Fibroblast of skin of right quadriceps (primary cell): ENCODE measurements around the gene HEBP2.
"Not testable (repeated sequence)": the region's sequence is repeated elsewhere in the genome, so short reads cannot be mapped to it uniquely, and the experiment has no call there.

ENCODE experiments used
- DNase-seq: peaks from one replicate; pipeline ENCODE4 v3.0.0-alpha.2; 2013

The HEBP2 gene, protein sequence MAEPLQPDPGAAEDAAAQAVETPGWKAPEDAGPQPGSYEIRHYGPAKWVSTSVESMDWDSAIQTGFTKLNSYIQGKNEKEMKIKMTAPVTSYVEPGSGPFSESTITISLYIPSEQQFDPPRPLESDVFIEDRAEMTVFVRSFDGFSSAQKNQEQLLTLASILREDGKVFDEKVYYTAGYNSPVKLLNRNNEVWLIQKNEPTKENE

GRCh38 chr6:138403801-138404665 is at the start of gene HEBP2:
Gene HEBP2, plus strand, starts transcription at chr6:138404223. Its CDS starts 273 bp downstream, at chr6:138404496.
- peak; percentile 72 for DNase-seq

DNA sequence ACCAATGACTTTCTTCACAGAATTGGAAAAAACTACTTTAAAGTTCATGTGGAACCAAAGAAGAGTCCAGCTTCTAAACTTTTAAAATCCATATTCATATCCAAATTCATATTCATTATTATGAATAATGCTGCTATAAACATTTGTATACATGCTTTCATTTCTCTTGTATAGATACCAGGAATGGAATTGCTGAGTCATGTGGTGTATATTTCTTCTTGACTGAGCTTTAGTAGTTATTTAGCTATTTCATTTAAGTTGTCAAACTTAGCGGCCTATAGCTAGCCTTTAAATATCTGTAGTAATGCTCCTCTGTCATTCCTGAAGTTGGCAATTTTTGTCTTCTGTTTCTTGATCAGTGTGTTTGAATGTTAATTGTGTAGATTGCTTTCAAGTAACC is 46.1 kb upstream of the HEBP2 start:
- DNase-seq: no peak

- DNase-seq: not testable (repeated sequence)
Observed at GRCh38 chr6:138368684-138369083, 35.3 kb upstream of the HEBP2 start.

- DNase-seq: no peak
Observed at GRCh38 chr6:138370631-138371451, 33.2 kb upstream of the HEBP2 start.

DNA sequence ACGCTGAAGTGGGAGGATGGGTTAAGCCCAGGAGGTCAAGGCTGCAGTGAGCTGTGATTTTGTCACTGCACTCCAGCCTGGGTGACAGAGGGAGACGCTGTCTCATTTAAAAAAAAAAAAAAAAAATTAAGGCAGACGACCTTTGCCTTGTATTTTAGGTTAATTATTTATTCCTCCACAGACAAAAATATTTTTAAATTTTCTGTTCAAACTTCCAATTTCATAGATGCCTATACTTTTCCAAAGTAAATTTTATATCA is 32.6 kb upstream of the HEBP2 start:
- no peak for DNase-seq

DNA sequence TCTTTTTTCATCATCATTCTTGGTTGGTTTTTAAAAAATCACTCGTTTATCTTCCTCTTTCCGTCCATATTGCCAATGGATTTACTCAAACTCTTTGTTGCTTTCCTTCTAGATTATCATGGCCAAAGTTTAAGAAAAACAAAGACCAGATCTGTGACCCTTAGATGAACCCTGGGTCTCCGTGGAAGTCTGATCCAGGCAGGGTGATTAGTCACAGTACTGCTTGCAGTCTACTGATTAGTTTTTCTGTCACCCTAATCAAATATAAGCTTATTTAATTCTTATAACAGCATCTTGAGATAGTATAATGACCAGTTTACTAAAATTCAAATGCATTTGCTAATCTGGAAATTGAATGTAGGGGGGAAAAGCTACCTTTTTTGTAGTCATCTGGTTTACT is 32.3 kb upstream of the HEBP2 start:
- DNase-seq: no peak

DNA sequence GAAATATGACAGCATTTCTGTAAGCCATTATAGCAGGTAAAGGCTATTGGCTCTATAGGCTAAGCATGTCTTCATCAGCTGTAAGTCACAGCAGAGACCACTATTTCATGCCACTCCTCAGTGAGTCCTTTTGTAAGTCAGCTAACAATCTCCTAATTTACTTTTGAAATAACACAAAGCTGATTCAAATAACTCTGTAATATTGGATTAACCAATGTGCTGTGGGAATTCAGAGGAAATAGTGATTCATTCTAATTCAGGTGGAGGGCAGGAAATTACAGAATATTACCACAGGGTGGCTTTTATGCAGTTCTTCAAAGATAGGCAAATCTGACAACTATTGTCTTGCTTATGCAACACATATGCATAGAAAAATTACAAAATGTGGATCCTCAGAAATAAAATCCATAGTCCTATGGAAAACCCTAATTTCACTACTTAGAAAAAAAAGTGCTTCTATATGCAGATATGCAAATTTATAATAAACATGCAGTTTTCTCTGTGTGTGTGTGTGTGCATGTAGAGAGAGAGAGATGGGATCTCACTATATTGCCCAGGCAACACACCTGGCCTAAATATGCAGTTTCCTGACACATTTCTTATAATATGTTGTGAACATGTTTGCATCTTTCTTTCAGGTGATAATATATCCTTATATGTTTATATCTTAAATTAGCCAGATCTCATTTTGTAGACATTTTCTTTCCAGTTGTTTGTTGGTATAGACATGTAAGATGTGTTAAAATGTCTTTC is 31.1 kb upstream of the HEBP2 start:
- DNase-seq: peak; percentile 8

GRCh38 chr6:138374230-138374629 is 29.8 kb upstream of the HEBP2 start:
- no peak for DNase-seq

DNA sequence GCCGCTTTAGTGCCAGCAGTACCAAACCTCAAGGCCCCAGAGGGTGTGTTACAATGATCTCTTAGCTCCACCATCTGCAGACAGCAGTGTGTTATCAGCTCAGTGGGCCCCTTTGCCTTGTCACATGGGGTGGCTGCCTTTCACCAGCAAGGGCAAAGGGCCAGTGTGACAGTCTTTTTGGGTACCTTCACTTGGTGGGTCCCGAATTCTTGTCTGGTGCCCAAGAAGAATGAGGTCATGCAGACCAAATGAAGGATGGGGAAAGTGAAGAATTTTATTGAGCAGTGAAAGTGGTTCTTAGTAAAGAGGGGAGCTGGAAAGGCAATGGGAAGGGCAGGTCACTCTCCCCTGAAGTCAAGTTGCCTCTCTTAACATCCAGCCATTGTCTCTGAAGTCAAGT is 29.2 kb upstream of the HEBP2 start:
- no peak for DNase-seq

DNA sequence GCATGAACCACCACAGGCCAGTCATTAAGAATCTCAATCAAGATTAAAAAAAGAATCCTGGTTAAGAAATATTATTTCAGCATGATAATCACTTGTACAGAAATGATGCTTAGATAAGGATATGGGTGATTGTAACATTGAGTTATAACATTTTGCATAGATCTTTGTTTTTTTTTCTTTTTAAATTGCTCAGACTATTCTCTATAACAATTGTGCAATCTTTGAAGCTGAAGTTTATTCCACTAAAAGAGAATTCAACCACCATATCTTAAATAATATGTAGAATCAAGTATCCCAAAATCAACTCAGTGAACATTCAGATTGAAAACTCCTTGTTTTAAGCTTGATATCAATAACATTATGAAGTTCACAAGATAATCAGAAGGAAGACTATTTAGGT is 27.0 kb upstream of the HEBP2 start:
- DNase-seq: no peak

DNA sequence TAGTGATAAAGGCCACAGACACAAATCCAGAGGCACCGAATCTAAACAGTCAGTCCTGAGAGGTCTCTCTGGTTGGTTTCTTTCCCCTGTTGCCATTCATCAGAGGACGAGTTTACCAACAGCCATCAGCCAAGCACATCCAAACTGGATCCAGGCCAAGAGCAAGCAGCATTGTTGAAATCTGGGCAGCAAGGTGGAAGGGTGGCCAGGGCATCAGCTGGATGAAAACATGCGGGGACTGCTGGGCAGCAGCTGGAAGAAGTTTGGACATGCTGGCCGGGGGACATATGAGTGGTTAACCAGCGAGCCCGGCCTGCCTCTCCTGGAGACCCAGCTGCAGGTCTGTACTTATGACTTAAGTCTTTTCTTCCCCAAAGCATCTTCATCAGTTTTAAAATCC is 26.2 kb upstream of the HEBP2 start, which contains the start of gene SMIM28:
TSS of gene SMIM28 (plus strand) at position 62 of the 400 bp plus-strand sequence. CDS start at position 230, 168 bp downstream.
- no peak for DNase-seq

DNA sequence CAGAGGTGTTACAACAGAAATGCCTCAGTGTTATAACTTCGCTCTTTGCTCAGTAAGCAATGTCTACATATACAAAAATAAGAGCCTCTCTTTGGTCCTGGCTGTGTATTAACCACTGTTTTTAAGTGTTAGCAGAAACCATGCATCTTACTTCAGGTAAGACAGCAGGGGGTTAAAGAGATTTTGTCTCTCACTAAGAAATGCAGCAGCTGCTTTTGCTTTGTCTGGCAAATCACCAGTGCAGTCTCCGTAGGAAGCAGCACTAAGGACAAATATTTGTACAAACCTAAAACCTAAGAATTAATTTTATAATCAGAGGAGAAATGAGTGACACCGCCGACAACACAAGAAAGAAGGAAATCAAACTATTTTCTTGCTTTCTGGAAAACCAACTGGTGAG is 25.6 kb upstream of the HEBP2 start:
- DNase-seq: no peak

GRCh38 chr6:138382498-138383265 is 21.3 kb upstream of the HEBP2 start:
- no peak for DNase-seq

DNA sequence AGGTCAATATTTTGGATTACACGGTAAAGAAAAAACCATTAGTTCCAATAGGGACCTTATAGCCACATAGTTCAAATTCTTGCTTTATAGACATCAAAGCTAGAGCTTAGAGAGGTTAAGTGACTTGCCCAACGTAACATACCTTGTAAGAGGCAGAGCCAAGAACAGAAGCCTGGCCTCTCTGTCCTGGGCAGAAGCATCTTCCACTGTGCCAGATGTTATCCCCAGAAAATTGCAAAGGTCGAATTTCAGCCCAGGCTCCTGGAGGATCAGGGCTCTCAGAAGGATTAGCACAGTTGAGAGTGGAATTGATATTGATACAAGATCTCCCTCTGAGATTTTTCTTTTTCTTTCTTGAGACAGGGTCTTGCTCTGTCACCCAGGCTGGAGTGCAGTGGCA is 20.2 kb upstream of the HEBP2 start:
- DNase-seq: no peak

GRCh38 chr6:138386897-138387296 is 17.1 kb upstream of the HEBP2 start:
- DNase-seq: no peak

DNA sequence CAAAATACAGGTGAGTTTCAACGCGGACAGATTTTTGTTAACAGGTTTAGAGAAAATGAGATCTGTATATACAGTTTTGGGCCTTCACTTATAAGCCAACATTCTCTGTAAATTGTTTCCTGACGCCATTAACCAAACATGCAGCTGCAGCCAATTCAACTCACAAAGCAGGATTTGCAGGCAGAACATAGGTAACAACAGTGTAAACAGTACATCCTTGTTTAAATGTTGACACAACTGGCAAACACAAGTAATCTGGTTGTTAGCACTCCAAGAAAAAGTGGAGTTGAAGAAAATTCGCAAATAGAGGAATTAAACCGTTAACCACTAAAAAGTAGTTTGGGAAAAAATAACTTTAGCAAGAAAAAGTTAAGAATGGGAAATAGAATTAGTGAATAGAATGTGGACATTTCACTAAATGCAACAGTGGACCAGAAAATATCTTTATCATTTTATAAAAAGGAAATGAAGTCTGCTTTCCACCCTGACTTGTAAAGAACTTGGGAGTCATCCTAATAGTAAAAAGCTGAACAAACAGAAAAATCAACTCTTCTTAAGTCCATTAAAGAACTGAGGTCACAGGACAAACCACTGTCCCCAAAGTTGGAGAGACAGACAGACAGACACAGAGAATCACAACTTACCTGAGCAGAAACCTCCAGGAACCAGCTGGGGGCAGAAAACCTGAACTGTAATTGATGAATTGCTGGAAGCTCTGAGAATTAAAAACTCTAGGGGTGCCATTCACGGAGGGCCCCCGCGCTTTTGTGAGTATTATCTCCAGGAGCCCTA is 16.2 kb upstream of the HEBP2 start:
- DNase-seq: no peak

GRCh38 chr6:138389551-138389950 is 14.5 kb upstream of the HEBP2 start:
- no peak for DNase-seq

- DNase-seq: no peak
Observed at GRCh38 chr6:138393871-138394783, 9.9 kb upstream of the HEBP2 start.

GRCh38 chr6:138396709-138397108 is 7.3 kb upstream of the HEBP2 start:
- no peak for DNase-seq
